Pancreas (tissue), 10 donors: ENCODE measurements around the gene VWA5B1. TPM values are rescaled to one million over a fixed set of nuclear protein-coding genes. Genes with fewer than 3 reads are reported as not detected.
A peak's percentile ranks its signal among the peaks of the same experiment; 100 is the strongest.

ENCODE experiments used
- ATAC-seq, 4 donors: fragments of 200-7000 bp; cut with Tn5 transposase; one replicate each; pipeline versions ENCODE4 v1.8.0 to v1.9.1; 2020; ENCODE audit warnings: mild to moderate bottlenecking in 4 of 4, moderate library complexity in 4 of 4
- DNase-seq, 6 donors: peaks; one replicate each; pipeline ENCODE4 v3.0.0-alpha.2; 2020
- FAIRE-seq: peaks from 2 replicates; lab custom pipeline; 2012; peaks lifted over from hg19 to GRCh38; lab: Jason Lieb, UNC
- H3K27ac ChIP-seq, 4 donors: fragments of 200-600 bp; sonication (generic); 1 replicate in 3 of 4; 2 replicates in 1 of 4; pipeline versions ENCODE4 v1.5.0 to v1.8.0; 2020
- H3K27me3 ChIP-seq, 4 donors: fragments of 200-600 bp; one replicate each; pipeline ENCODE4 v1.8.0; 2021
- H3K36me3 ChIP-seq, 3 donors: fragments of 200-600 bp; sonication (generic) in 1 of 3; one replicate each; pipeline versions ENCODE4 v1.5.0 to v1.8.0; 2020 to 2021
- H3K4me1 ChIP-seq, 3 donors: fragments of 200-600 bp; one replicate each; pipeline ENCODE4 v1.8.0; 2021
- H3K4me3 ChIP-seq, 4 donors: fragments of 200-600 bp; sonication (generic) in 2 of 4; one replicate each; pipeline versions ENCODE4 v1.5.0 to v1.8.0; 2020 to 2021
- H3K9me3 ChIP-seq, 4 donors: fragments of 200-600 bp; one replicate each; pipeline ENCODE4 v1.8.0; 2021
- WGBS, 2 donors: extraction: QIAGEN DNeasy Blood & Tissue Kit; methylation state at CpG; one replicate each; pipeline ENCODE4 v1.1.7; 2013; 5-methylcytosine and 5-hydroxymethylcytosine counted together
- intact Hi-C, 3 donors: fragments of 100-400 bp; cut with DNase I; formaldehyde crosslinking; loops; one replicate each; pipeline versions ENCODE4 v1.11.1 to v1.14.2; 2022
- polyA plus RNA-seq, 2 donors: library from polyadenylated mRNA; stranded (reverse); fragments of 200-250 nt; gene quantifications; one replicate each; pipeline ENCODE4 v1.2.3, GENCODE V29; 2013
- total RNA-seq, 6 donors: library from RNA; stranded (reverse); fragmentation: NEBNext Ultra II Directional in 4 of 6; extraction: Animal tissue kit (Norgen Biotek cat#: 25700) in 4 of 6; gene quantifications; one replicate each; pipeline versions ENCODE4 v1.2.1 to v1.2.4, GENCODE V29; 2021 to 2023
- TF ChIP-seq, protein P1 (sequence below), 4 donors: fragments of 200-600 bp; sonication (generic) in 3 of 4; IDR thresholded peaks; one replicate each; pipeline versions ENCODE4 v1.5.0 to v1.8.0; 2021; ENCODE audit warnings: antibody characterized with exemption in 4 of 4
- donor health status: healthy with polysubstance abuse.
- donor health status: DM: no; HTN: no; CAD: no; lungs with moderate emphysema.
- donor health status: DM: no; HTN: no; CAD: no.
- donor health status: control.
- donor health status: control.
- donor health status: Bipolar disorder and iron deficiency.
- donor health status: DM: yes; HTN: yes; CAD: no.
- donor health status: DM: no; HTN: no; CAD: no.
- donor health status: DM: no; HTN: no; CAD: no.
- donor health status: DM: yes; HTN: yes; CAD: no.

VWA5B1 gene
- total and polyA plus RNA-seq, 8 donors: 0.16 to 0.70 (median 0.29) TPM; not detected in 1

- peak in 2 of 4 donors; percentile 74 to 83 for ATAC-seq
- no peak overlapping the region for H3K27ac ChIP-seq
- H3K4me3 ChIP-seq: no peak overlapping the region
- 15 to 22% methylated on average over 7 of the region's 7 CpGs for WGBS, 2 donors
- H3K9me3 ChIP-seq: no peaks in the 10 kb centered on the region
- intact Hi-C loops: no loop called here
- TF ChIP-seq, protein P1, sequence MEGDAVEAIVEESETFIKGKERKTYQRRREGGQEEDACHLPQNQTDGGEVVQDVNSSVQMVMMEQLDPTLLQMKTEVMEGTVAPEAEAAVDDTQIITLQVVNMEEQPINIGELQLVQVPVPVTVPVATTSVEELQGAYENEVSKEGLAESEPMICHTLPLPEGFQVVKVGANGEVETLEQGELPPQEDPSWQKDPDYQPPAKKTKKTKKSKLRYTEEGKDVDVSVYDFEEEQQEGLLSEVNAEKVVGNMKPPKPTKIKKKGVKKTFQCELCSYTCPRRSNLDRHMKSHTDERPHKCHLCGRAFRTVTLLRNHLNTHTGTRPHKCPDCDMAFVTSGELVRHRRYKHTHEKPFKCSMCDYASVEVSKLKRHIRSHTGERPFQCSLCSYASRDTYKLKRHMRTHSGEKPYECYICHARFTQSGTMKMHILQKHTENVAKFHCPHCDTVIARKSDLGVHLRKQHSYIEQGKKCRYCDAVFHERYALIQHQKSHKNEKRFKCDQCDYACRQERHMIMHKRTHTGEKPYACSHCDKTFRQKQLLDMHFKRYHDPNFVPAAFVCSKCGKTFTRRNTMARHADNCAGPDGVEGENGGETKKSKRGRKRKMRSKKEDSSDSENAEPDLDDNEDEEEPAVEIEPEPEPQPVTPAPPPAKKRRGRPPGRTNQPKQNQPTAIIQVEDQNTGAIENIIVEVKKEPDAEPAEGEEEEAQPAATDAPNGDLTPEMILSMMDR (IDR thresholded peaks at IDR 0.05): no peak
- FAIRE-seq: no peak
- H3K36me3 ChIP-seq: no peaks in the 10 kb centered on the region
- DNase-seq: no peak
- no peaks in the 10 kb centered on the region for H3K4me1 ChIP-seq
- no peaks in the 10 kb centered on the region for H3K27me3 ChIP-seq
These were observed 40.2 kb upstream of the VWA5B1 start for GRCh38 chr1:20250340-20250989.

DNA sequence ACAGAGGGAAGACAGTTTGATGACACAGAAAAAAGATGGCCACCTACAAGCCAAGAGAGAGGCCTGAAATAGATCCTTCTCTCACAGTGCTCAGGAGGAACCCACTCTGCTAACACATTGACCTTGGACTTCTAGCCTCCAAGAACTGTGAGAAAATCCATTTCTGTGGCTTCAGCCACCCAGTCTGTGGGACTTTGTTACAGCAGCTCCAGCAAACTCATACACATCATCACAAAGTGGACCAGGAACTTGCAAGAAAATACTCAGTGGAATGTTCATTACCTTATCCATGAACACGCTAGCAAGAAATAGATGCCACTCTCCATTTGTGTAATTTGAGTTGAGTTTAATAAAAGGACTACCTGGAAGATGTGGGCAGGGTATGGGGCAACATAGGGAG lies 38.1 kb upstream of the VWA5B1 start:
- no peak for ATAC-seq
- WGBS, 2 donors: 88 to 96% methylated on average over 1 of the region's 1 CpG
- FAIRE-seq: no peak

DNA sequence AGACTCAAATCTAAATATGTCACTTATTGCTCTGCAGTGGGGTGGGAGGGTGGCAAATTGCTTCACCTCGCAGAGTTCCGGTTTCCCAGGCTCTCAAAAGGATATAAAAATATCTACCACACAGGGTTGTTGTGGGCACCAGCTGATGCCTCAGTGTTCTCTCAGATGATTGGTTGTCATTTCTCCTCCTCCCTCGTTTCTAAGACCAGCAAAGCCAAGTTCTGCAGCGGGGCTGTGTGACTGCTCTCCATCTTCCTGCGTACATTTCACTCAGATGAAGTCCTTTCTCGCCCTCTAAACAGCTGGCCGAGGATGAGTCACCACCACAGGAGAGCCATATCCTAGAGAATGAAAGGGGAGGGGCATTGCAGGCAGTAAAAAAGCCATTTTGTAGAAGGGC lies 35.0 kb upstream of the VWA5B1 start:
- H3K4me1 ChIP-seq: no peaks in the 10 kb centered on the region
- H3K9me3 ChIP-seq: no peaks in the 10 kb centered on the region
- ATAC-seq (peak in 2 of 4 donors; percentile 34 to 40), FAIRE-seq (no peak), DNase-seq (no peak)
- TF ChIP-seq, protein P1 (IDR thresholded peaks at IDR 0.05): no peak
- intact Hi-C loops: no loop called here
- no peak overlapping the region for H3K27ac ChIP-seq
- no peaks in the 10 kb centered on the region for H3K36me3 ChIP-seq
- WGBS, 2 donors: 37 to 47% methylated on average over 7 of the region's 7 CpGs
- H3K4me3 ChIP-seq: no peak overlapping the region
- no peaks in the 10 kb centered on the region for H3K27me3 ChIP-seq

More for the DNA sequence above, 38.1 kb upstream of the VWA5B1 start:
- H3K27ac ChIP-seq: no peak overlapping the region
- no peaks in the 10 kb centered on the region for H3K36me3 ChIP-seq
- intact Hi-C loops: no loop called here
- H3K4me3 ChIP-seq: no peak overlapping the region
- H3K9me3 ChIP-seq: no peaks in the 10 kb centered on the region
- TF ChIP-seq, protein P1 (IDR thresholded peaks at IDR 0.05): no peak
- DNase-seq: no peak
- H3K27me3 ChIP-seq: no peaks in the 10 kb centered on the region
- no peaks in the 10 kb centered on the region for H3K4me1 ChIP-seq

DNA sequence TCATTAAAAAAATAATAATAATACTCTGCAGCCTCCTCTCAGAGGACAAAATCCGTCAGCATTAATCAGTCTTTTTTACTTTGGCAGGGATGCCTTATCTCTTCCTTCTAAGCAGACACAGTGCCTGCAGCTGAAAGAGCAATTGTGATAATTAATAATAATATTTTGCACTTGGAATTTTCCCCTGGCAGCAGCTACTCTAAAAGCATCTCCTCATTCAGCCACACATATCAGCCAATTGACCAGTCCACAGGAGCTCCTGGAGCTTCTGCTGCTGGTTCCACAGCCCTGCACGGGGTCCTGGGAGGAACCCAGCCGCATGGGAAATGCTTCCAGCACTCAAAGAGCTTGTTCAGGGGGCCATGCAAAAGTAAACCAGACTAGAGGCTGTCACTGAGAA lies 31.0 kb upstream of the VWA5B1 start:
- Histone ChIP-seq H3K4me1 (no peaks in the 10 kb centered on the region), H3K27ac (no peak overlapping the region), H3K4me3 (no peak overlapping the region), H3K9me3 (no peaks in the 10 kb centered on the region), H3K27me3 (no peaks in the 10 kb centered on the region), H3K36me3 (no peaks in the 10 kb centered on the region)
- no peak for DNase-seq
- TF ChIP-seq, protein P1 (IDR thresholded peaks at IDR 0.05): no peak
- no peak for ATAC-seq
- no peak for FAIRE-seq
- WGBS, 2 donors: 61 to 64% methylated on average over 3 of the region's 3 CpGs
- intact Hi-C loops: no loop called here

DNA sequence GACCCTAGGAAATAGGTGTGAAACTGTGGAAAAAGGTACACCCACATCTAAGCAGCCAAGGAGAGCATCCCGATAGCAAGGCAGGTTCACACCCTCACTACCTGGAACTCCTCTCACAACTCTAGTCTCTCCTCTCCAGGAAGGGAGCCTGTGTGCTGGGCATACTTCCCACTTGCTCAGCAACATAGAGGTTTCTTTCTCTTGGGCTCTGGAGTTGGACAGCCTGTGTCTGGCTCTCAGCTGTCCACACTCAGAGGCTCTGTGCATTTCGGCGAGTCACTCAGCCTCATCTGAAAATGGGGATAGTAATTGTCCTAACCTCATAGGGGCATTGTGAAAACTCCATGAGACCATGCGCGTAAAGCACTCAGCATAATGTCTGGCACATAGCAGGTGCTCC lies 29.6 kb upstream of the VWA5B1 start:
- intact Hi-C loops: no loop called here
- H3K27me3 ChIP-seq: no peaks in the 10 kb centered on the region
- no peak for DNase-seq

More for the DNA sequence above, 29.6 kb upstream of the VWA5B1 start:
- Histone ChIP-seq H3K27ac (no peak overlapping the region), H3K4me1 (no peaks in the 10 kb centered on the region), H3K9me3 (no peaks in the 10 kb centered on the region), H3K36me3 (no peaks in the 10 kb centered on the region), H3K4me3 (no peak overlapping the region)
- 74 to 76% methylated on average over 5 of the region's 5 CpGs for WGBS, 2 donors
- FAIRE-seq (no peak), ATAC-seq (no peak)
- TF ChIP-seq, protein P1 (IDR thresholded peaks at IDR 0.05): no peak
